Measurements from ENCODE around the gene KRT12. TPM values are rescaled to one million over a fixed set of nuclear protein-coding genes. Genes with fewer than 3 reads are reported as not detected.
A peak's percentile ranks its signal among the peaks of the same experiment; 100 is the strongest.

KRT12 gene
- total RNA-seq, 1 donor from 2014 or later = not detected

DNA sequence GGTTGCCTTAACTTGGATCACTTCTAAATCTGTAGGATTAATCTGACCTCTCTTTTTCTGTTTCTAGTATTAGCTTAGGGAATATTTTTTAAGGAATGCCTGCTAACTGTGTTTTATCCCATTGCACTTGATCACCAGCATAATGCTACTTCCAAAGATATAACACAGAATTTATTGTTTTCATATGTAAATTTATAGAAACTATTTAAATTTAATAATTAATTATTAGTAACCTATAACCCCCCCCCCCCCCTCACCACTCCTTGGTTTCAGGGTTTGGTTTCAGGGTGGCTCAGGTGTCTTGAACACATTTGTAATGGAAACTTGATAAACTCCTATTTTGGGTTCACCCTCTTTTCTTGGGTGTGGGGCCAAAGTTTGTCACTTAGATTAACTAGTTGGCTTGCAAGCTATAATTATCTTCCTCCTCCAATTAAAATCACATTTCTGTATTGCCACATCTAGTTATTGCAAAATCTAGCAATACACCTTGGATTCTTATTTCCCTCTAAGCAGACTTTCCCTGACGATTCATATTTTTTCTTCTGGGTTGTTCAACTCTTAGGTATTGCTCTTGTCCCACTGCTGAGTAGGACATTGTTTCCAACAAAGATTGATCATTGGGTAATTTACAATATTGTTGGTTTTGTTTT is 18.3 kb downstream of the KRT12 start:
- no peak for DNase-seq (ENCODE audit: low spot score in 2 of 2)
- no peak for FAIRE-seq

DNA sequence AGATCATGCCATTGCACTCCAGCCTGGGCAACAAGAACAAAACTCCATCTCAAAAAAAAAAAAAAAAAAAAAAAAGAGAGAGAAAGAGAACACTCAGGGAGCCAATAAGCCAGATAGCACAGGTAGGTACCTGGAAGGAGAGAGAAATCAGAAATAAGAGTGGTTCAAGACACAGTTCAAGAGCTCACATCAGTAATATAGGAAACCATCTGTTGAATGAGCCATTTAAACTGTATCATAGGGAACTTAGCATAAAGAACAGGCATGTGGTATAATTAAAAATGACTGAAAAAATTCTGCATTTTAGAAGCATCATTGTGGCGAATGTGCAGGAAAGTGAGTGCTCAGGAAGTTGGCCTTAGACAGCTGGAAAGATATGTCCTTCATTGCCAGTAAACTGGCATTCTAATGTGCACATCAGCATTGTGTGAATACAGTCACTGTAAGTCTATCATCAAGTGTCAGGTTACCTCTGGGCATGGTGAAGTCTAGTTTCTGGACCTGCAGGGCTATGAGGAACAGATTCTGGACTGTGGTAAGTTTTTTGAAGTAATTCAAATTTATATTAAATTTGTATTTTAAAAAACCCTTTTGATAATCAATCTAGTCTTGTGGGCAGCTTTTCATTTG is 20.4 kb downstream of the KRT12 start:
- no peak for DNase-seq (ENCODE audit: low spot score in 2 of 2)
- no peak for FAIRE-seq

DNA sequence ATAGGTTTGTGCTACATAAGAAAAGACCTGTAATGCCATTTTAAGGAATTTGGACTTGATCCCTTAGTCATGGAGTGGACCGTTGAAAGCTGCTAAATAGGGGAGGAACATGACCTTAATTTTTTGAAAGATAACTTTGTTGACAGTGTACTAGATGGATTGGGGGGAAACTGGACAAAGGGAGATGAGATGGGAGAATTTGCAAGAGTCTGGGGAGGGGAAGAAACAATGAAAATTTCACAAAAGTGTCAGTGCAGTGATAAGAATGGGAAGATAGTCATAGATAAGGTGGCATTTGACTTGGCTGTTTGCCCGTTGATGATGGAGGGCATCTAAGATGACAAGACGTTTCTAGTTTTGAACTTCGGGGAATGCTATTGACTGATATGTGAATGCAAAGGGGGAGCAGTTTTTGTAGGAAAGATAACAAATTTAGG is 22.3 kb downstream of the KRT12 start:
- no peak for FAIRE-seq

DNA sequence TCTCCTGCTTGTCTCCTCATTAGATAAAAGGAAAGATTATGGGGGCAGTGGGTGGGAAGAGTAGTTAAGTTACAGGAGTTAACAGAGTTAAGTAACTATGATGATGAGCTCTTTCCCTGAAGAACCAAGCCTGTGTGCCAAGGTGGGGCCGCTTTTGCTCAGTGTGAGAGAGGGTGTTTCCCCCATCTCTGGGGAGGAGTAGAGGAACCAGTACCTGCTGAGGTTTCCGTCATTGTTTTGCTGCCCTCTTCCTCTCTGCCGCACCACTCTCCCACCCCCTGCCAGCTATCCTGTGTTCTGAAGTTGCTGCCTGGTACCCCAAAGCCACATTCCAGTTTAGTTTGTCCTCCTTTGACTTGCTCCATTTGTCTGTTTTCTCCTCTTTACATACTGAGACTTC is 23.8 kb downstream of the KRT12 start:
- no peak for DNase-seq (ENCODE audit: low spot score in 2 of 2)
- no peak for FAIRE-seq

More for the DNA sequence above, 22.3 kb downstream of the KRT12 start:
- no peak for DNase-seq (ENCODE audit: low spot score in 2 of 2)

DNA sequence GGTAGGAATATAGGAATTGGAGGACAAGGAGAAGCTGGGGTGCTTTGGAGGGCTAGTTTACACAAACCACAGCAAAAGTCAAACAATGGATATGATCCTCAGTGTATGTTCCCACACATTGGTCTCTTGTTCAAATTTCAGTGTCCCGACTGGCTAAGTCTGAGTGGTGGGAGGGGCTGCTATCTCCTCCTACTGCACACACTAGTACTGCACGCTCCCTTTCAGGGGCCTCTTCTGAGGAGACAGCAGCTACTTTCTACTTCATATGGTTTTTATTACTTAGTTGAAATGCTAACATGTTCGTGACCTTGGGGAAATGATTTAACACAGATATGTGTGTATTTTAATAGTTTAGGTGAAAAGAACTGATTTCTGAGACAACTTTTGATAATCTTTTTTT is 25.8 kb downstream of the KRT12 start:
- DNase-seq (ENCODE audit: low spot score in 2 of 2) = no peak
- no peak for FAIRE-seq

DNA sequence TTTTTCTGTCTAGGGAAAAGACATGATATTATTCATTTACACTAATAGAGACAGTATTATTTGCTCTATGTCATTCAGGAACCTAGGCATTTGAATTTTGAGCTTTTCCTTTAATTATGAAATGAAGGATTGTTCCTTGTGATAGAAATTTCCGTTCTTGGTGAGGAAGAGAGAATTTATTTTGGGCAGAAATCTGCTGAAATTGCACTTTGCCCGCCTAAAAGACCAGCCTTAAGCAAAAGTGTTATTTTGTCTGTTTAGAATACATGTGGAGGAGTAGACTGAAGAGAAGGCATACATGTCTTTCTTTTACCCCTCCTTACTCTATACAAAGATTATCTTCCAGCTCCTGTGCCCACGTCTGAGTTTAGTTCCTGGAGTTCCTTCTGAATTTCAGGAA is 27.8 kb downstream of the KRT12 start:
- FAIRE-seq (no peak), DNase-seq (ENCODE audit: low spot score in 2 of 2) (no peak)

DNA sequence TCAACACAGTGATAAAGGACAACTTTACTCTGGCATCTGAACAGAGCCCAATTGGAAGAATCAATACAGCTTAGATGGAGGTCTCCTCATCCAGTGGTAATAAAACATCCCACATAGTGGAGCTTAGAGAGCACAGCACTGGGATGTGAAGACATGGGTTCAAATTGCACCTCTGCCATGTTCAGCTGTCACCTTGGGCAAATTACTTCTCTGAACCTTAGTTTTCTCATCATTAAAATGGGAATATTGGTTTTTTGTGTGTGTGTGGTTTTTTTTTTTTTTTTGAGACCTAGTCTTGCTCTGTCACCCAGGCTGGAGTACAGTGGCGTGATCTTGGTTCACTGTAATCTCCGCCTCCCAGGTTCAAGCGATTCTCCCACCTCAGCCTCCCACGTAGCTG is 31.0 kb downstream of the KRT12 start:
- DNase-seq (ENCODE audit: low spot score in 2 of 2) = no peak
- FAIRE-seq = no peak

DNA sequence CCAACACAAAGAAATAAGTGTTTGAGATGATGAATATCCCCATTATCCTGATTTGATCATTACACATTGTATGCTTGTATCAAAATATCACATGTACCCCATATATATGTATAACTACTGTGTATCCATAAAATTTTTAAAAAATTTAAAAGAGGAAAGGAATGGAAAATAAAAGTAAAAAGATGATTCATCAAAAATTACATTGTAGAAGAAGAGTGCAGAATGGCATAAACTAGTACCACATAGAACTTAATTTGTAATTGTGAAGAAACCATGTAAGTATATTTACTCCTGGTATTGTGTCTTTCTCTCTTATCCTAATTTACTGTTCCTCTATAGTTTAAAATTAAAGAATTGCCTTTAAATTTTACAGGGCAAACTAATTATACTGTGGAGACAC is 33.1 kb downstream of the KRT12 start:
- FAIRE-seq (peak; percentile 13), DNase-seq (ENCODE audit: low spot score in 2 of 2) (no peak)

DNA sequence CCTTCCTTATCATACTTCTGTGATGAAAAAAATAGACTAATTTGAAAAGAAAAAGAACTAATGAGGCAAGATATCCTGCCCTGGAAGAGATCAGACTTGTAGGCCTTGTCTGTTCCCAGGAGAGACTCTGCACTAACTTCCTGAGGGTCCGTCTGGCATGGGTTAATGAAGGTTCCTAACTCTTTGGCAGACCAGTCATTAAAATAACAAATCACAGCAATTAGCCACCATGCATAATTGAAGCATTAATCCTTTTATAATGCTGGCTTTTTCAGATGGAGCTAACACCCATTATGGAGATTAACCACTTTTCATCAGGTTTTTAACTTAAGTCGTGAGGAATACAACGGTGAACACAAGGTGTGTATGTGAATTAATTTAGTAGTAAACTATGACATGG is 34.2 kb downstream of the KRT12 start:
- no peak for FAIRE-seq
- no peak for DNase-seq (ENCODE audit: low spot score in 2 of 2)

DNA sequence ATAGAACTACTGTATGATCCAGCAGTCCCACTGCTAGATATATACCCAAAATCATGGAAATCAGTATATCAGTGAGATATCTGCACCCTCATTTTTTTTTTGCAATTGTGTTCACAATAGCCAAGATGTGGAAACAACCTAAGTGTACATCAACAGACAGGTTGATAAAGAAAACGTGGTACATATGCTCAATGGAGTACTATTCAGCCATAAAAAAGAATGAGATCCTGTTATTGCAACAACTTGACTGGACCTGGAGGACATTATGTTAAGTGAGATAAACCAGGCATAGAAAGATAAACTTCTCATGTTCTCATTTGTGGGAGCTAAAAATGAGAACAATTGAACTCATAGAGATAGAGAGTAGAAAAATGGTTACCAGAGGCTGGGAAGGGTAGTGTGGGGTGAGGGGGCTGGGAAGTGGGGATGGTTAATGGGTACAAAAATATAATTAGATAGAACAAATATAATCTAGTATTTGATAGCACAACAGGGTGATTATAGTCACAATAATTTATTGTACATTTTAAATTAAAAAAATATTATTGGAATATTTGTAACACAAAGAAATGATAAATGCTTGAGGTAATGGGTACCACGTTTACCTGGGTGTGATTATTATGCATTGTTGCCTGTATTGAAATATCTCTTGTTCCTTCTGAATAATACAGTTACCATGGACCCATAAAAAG is 36.8 kb downstream of the KRT12 start:
- FAIRE-seq (no peak), DNase-seq (ENCODE audit: low spot score in 2 of 2) (no peak)

DNA sequence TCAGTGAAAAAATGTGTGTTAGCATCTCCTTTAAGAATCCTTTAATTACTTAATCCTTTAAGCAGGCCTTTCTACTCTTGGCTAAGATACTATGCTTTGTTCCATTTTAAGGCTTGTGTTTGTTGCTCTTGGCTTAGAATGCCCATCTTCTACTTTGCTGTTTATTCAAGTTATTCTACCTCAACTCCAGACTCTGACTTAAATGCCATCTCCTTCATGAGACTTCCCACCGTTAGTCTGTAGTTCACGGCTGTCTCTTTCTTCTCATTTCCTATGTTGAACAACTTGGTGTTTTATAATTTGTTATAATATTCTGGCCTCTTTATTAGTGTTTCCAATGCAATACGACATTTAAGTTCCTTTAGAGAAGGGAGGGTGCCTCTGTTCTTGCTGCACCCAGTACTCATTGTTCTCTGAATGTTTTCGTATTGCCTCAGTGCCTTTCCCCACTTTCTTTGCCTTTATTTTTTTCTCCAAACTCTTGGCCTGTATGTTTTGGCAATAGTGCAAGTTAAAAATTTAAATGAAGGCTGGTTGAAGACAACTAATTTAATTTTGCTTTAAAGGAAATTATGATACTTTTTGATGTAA is 38.5 kb downstream of the KRT12 start:
- FAIRE-seq (no peak), DNase-seq (ENCODE audit: low spot score in 2 of 2) (peak in 1 of 2 donors; percentile 11)

DNA sequence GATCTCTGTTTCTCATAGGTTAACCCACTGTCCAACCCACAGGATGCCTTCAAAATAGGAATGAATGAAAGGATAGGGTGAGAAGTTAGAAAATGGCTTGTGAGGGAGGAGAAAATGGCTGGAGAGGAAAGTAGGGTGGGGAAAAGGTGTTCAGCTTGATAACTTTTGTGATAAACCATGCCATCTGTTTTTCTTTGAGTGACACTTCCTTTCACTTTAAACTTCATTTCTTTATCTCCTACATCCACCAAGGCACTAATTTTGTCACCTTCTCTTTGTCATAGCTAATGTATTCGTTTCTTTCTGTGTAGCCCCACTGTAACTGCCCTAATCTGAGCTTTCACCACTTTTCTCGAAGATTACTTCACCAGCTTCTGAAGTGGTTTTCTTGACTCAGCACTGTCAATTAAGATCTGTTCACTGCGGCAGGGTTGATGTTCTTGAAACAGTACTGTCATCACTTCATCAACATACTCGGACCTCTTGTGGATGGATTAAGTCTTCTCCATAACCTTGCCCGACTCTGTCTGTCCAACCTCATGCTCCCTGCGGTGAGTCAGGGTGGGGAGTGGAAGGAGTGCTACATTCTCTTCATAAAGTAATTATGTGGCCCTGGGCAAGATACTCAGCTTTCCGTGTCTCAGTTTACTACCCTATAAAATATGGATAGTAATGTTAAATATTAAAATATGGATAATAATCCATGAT is 39.1 kb downstream of the KRT12 start:
- FAIRE-seq (no peak), DNase-seq (ENCODE audit: low spot score in 2 of 2) (no peak)

DNA sequence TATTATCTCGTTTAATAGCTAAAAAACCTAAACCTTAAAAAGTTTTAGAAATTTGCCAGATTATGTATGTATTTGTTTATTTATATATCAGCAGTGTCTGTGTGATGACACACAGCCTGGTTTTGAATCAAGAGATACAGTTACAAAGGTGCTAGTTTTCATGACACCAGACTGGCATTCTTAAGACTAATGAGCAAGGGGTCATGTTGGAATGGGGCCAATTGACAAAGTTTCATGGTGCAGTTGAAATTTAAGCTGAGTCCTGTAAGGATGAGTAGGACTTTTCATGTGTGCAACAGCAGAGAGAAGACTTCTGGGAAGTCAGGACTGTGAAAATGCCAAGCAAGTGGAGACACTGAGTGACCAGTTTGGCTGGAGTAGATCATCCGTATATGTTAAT is 41.4 kb downstream of the KRT12 start:
- FAIRE-seq = no peak
- DNase-seq (ENCODE audit: low spot score in 2 of 2) = no peak

DNA sequence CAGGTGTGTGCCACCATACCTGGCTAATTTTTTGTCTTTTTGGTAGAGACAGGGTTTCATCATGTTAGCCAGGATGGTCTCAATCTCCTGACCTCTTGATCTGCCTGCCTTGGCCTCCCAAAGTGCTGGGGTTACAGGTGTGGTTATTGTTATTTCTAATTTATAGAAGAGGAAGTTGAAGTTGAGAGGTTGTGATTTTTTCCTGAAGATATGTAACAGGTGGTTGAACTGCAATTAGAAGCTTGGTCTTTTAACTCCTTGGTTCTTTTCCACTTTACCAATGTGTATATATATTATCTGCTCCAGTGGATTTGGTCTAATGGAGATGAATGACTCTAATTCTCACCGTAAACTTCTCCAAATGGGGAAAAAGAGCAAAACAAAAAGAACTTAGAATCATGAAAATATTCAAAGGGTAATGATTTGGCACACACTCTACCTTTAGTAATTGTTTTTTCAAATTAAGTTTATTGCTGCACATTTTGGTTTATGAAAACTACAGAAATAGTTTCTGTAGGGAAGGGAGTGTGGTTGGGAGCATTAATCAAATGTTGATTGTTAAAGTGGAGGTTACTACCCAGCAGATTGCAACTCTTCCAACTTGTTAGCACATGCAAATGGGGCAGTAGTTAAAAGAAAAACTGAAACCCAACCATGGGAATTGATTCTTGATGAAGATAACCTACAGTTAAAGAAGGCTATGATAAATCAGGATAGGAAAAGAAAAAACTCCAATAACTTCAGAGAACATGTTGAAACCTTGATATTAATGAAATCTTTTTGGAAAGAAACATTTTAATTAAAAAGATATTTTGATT is 42.8 kb downstream of the KRT12 start:
- FAIRE-seq = no peak
- DNase-seq (ENCODE audit: low spot score in 2 of 2) = no peak

DNA sequence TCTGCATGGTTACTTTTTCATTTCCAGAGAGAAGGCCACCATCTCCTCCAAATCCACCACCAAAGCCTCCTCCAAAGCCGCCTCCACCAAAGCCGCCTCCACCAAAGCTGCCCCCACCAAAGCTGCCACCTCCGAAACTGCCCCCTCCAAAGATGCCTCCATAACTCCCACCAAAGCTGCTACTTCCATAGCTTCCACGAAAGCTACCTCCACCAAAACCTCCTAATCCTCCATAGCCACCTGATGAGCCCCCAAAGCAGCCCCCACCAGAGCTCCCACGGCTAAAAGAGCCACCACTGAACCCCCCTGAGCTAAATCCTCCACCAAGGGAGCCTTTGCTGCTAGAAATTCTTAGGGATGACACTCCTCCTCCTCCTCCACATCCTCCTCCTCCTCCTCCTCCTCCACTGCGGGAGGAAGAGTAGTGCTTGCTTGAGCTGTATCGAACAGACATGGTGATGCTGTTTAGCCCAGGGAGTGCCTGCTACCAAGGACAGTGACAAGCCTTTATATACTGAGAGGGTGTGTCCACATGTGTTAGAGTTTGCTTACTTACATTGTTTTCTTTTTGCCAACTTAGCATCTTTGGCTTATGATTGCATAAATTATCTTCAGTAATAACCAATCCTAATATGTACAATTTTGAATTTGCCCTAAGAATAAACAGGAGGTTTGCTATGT is 44.8 kb downstream of the KRT12 start, which contains the start of gene KRT10:
Gene KRT10, minus strand, starts transcription at position 483 of the 681 bp plus-strand sequence. Its CDS starts 29 bp downstream, at position 454.
- FAIRE-seq (no peak), DNase-seq (ENCODE audit: low spot score in 2 of 2) (no peak)

DNA sequence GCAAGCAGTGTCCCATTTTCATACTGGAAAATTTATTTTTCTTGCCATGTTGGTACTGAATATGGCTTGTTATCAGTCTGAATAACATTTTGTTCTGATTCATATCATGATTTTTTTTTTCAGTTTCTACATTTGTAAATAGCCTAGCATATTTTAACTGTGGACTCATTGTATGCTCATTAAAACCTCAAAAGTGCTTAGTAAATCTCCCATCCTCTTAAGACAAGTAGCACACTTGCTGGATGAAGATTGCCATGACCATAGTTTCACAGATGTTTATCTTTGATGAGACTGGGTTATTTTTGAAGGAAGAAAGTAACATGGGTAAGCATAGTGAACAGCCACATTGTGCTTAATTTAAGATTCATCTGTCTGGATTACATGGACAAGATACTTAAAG is 45.5 kb downstream of the KRT12 start:
- FAIRE-seq = no peak
- no peak for DNase-seq (ENCODE audit: low spot score in 2 of 2)

DNA sequence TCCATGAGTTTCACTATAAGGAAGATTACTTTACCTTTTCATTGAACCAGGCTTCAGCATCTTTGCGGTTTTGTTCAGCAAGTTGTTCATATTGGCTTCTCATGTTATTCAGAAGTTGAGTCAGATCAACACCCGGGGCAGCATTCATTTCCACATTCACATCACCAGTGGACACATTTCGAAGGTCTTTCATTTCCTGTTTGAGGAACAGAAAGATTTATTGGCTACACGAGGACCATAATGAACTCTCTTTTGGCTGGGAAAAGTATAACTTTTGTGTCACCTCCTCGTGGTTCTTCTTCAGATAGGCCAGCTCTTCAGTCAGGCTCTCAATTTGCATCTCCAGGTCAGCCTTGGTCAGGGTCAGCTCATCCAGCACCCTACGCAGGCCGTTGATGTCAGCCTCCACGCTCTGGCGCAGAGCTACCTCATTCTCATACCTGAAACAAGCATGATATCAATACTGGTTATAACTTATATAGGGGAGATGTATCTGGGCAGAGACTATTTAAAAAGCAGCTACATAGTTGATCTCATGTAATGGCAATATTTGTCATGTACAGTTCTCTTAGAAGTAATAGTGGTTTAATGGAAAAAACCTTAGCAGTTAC is 46.7 kb downstream of the KRT12 start:
- no peak for DNase-seq (ENCODE audit: low spot score in 2 of 2)
- no peak for FAIRE-seq

DNA sequence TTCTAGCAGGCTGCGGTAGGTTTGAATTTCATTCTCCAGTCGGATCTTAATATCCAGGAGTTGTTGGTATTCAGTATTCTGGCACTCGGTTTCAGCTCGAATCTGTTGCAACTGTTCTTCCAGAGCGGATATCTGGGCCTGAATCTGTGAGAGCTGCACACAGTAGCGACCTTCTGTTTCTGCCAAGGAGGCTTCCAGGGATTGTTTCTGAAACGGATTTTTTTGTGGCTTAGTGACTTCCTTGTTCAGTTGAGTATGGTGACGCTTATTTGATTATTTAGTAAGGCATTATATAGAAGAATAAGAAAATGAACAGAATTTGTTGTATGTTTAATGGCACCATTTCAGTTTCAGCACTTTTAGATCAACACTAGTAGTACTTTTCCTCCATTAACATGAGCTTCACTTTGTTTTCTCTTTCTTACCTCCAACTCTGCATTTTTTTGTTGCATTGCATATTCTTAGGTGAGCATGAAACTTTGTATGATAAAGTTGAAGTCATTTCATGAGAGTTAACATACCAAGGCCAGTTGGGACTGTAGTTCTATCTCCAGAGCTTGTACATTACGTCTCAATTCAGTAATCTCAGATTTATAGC is 47.4 kb downstream of the KRT12 start:
- DNase-seq (ENCODE audit: low spot score in 2 of 2) = peak; percentile 14 to 18

More for the DNA sequence above, 47.4 kb downstream of the KRT12 start:
- no peak for FAIRE-seq

All from frontal cortex (tissue), 4 donors.